Astrocyte (in vitro differentiated cells and primary cell): ENCODE results near the gene DHRS2. TPM values are rescaled to one million over a fixed set of nuclear protein-coding genes. Genes with fewer than 3 reads are reported as not detected.

Experiments used
- DNase-seq: peaks from one replicate; pipeline ENCODE4 v3.0.0-alpha.2; 2010; ENCODE audit warnings: low read depth
- FAIRE-seq: peaks from 2 replicates; lab custom pipeline; 2011; peaks lifted over from hg19 to GRCh38; lab: Jason Lieb, UNC
- H2AFZ ChIP-seq: 2 replicates; pipeline ENCODE4 v1.6.0; 2012; ENCODE audit warnings: low read depth, low read length, inconsistent platforms
- H3K27ac ChIP-seq: 2 replicates; pipeline ENCODE4 v1.5.1; 2011; ENCODE audit warnings: low read depth, low read length, inconsistent platforms
- H3K27me3 ChIP-seq: 2 replicates; pipeline ENCODE4 v1.6.0; 2011; ENCODE audit warnings: low read length, inconsistent platforms; ENCODE audit not compliant: insufficient read depth
- H3K36me3 ChIP-seq: 2 replicates; pipeline ENCODE4 v1.5.1; 2011; ENCODE audit warnings: low read length, inconsistent platforms; ENCODE audit not compliant: insufficient read depth
- H3K4me1 ChIP-seq: 2 replicates; pipeline ENCODE4 v1.5.1; 2011; ENCODE audit warnings: low read length, inconsistent platforms; ENCODE audit not compliant: insufficient read depth
- H3K4me2 ChIP-seq: 2 replicates; pipeline ENCODE4 v1.6.0; 2012; ENCODE audit warnings: low read length, inconsistent platforms
- H3K4me3 ChIP-seq: 2 replicates; pipeline ENCODE4 v1.5.1; 2011; ENCODE audit warnings: low read depth, mild to moderate bottlenecking, low read length, inconsistent platforms; ENCODE audit not compliant: insufficient read depth
- H3K79me2 ChIP-seq: 2 replicates; pipeline ENCODE4 v1.6.0; 2012; ENCODE audit warnings: mild to moderate bottlenecking, low read length, inconsistent platforms; ENCODE audit not compliant: insufficient read depth
- H3K9ac ChIP-seq: 2 replicates; pipeline ENCODE4 v1.6.0; 2012; ENCODE audit warnings: mild to moderate bottlenecking, low read length, inconsistent platforms
- H3K9me3 ChIP-seq: 2 replicates; pipeline ENCODE4 v1.5.1; 2012; ENCODE audit warnings: low read depth, mild to moderate bottlenecking, low read length, inconsistent platforms; ENCODE audit not compliant: insufficient read depth
- H4K20me1 ChIP-seq: 2 replicates; pipeline ENCODE4 v1.6.0; 2012; ENCODE audit warnings: low read length, inconsistent platforms; ENCODE audit not compliant: insufficient read depth
- H3K27ac Mint-ChIP-seq: one replicate; pipeline ENCODE4 v1.8.0; 2021; ENCODE audit warnings: mild to moderate bottlenecking, mixed read lengths; ENCODE audit not compliant: unreplicated experiment
- H3K27me3 Mint-ChIP-seq: one replicate; pipeline ENCODE4 v1.8.0; 2021; ENCODE audit warnings: low read depth, mixed read lengths; ENCODE audit not compliant: unreplicated experiment
- H3K36me3 Mint-ChIP-seq: one replicate; pipeline ENCODE4 v1.8.0; 2021; ENCODE audit warnings: low read depth, mixed read lengths; ENCODE audit not compliant: unreplicated experiment
- H3K4me1 Mint-ChIP-seq: one replicate; pipeline ENCODE4 v1.8.0; 2021; ENCODE audit warnings: low read depth, mixed read lengths; ENCODE audit not compliant: unreplicated experiment
- H3K4me3 Mint-ChIP-seq: one replicate; pipeline ENCODE4 v1.8.0; 2021; ENCODE audit warnings: mild to moderate bottlenecking, moderate library complexity, mixed read lengths; ENCODE audit not compliant: unreplicated experiment
- H3K9me3 Mint-ChIP-seq: one replicate; pipeline ENCODE4 v1.8.0; 2021; ENCODE audit warnings: mild to moderate bottlenecking, mixed read lengths; ENCODE audit not compliant: unreplicated experiment
- CTCF ChIP-seq: IDR thresholded peaks from 2 replicates; pipeline ENCODE4 v1.5.1; 2011; ENCODE audit warnings: low read depth, mild to moderate bottlenecking, inconsistent platforms, low read length, moderate library complexity; ENCODE audit not compliant: insufficient read depth
- EZH2 ChIP-seq: IDR thresholded peaks from 2 replicates; pipeline ENCODE4 v1.6.1; 2012; ENCODE audit warnings: mild to moderate bottlenecking, low read length, inconsistent platforms; ENCODE audit not compliant: insufficient read depth
- total RNA-seq: library from RNA; stranded (reverse); gene quantifications from 2 replicates; pipeline ENCODE4 v1.2.1, GENCODE V29; 2021

The DHRS2 gene
- total RNA-seq, 1 donor from 2014 or later = 1.1 TPM

- Histone ChIP-seq H2AFZ (no peak overlapping the region), H4K20me1 (no peaks in the 10 kb centered on the region), H3K9me3 (no peaks in the 10 kb centered on the region), H3K27me3 (no peaks in the 10 kb centered on the region), H3K4me3 (no peak overlapping the region), H3K36me3 (no peaks in the 10 kb centered on the region), H3K79me2 (no peaks in the 10 kb centered on the region), H3K27ac (no peak overlapping the region), H3K4me1 (no peaks in the 10 kb centered on the region), H3K4me2 (no peak overlapping the region), H3K9ac (no peak overlapping the region)
- Mint-ChIP-seq H3K27me3 (peaks cover 37% of the 10 kb centered on the region), H3K4me3 (no peak overlapping the region), H3K4me1 (no peaks in the 10 kb centered on the region), H3K36me3 (no peaks in the 10 kb centered on the region), H3K27ac (no peak overlapping the region), H3K9me3 (no peaks in the 10 kb centered on the region)
- TF ChIP-seq EZH2 = no peak
- TF ChIP-seq CTCF = no peak
- FAIRE-seq (no peak), DNase-seq (no peak)
Observed at GRCh38 chr14:23663711-23664110, 27.5 kb downstream of the DHRS2 start.

GRCh38 chr14:23664207-23664885, 28.2 kb downstream of the DHRS2 start:
- TF ChIP-seq EZH2 (no peak), CTCF (no peak)
- Histone ChIP-seq H4K20me1 (no peaks in the 10 kb centered on the region), H3K79me2 (no peaks in the 10 kb centered on the region), H3K27me3 (no peaks in the 10 kb centered on the region), H3K27ac (no peak overlapping the region), H3K36me3 (no peaks in the 10 kb centered on the region), H3K4me3 (no peak overlapping the region), H3K4me2 (no peak overlapping the region), H3K9ac (no peak overlapping the region), H3K4me1 (no peaks in the 10 kb centered on the region), H2AFZ (no peak overlapping the region), H3K9me3 (no peaks in the 10 kb centered on the region)
- no peak overlapping the region for H3K27ac Mint-ChIP-seq
- no peak for FAIRE-seq
- H3K36me3 Mint-ChIP-seq = no peaks in the 10 kb centered on the region
- DNase-seq = no peak
- H3K4me3 Mint-ChIP-seq = no peak overlapping the region
- no peaks in the 10 kb centered on the region for H3K9me3 Mint-ChIP-seq
- peaks cover 31% of the 10 kb centered on the region for H3K27me3 Mint-ChIP-seq
- no peaks in the 10 kb centered on the region for H3K4me1 Mint-ChIP-seq

GRCh38 chr14:23665302-23666016, 29.3 kb downstream of the DHRS2 start:
- Histone ChIP-seq H3K79me2 (no peaks in the 10 kb centered on the region), H3K4me1 (no peaks in the 10 kb centered on the region), H3K27me3 (no peaks in the 10 kb centered on the region), H3K9ac (no peak overlapping the region), H3K9me3 (no peaks in the 10 kb centered on the region), H3K4me2 (no peak overlapping the region), H3K36me3 (no peaks in the 10 kb centered on the region), H2AFZ (no peak overlapping the region), H3K27ac (no peak overlapping the region), H4K20me1 (no peaks in the 10 kb centered on the region), H3K4me3 (no peak overlapping the region)
- Mint-ChIP-seq H3K36me3 (no peaks in the 10 kb centered on the region), H3K9me3 (no peaks in the 10 kb centered on the region), H3K27me3 (peaks cover 21% of the 10 kb centered on the region), H3K4me1 (peaks cover under 1% of the 10 kb centered on the region), H3K27ac (no peak overlapping the region), H3K4me3 (no peak overlapping the region)
- FAIRE-seq (no peak), DNase-seq (no peak)
- TF ChIP-seq EZH2 = no peak
- TF ChIP-seq CTCF = no peak
